Body of pancreas (tissue), 4 donors: ENCODE measurements around the gene GALNT7.

Source experiments
- POLR2A ChIP-seq, 3 donors: fragments of 450-650 bp; IDR thresholded peaks; one replicate each; pipeline ENCODE4 v1.6.1; 2016; ENCODE audit warnings: antibody characterized with exemption in 3 of 3, mild to moderate bottlenecking in 2 of 3
- TF ChIP-seq, protein P1 (sequence below), 7 experiments: fragments of 450-650 bp in 4 of 7; fragments of 200-600 bp in 3 of 7; sonication (generic) in 3 of 7; IDR thresholded peaks; one replicate each; pipeline ENCODE4 v1.5.1; 2016 to 2019; ENCODE audit warnings: antibody characterized with exemption in 7 of 7

DNA sequence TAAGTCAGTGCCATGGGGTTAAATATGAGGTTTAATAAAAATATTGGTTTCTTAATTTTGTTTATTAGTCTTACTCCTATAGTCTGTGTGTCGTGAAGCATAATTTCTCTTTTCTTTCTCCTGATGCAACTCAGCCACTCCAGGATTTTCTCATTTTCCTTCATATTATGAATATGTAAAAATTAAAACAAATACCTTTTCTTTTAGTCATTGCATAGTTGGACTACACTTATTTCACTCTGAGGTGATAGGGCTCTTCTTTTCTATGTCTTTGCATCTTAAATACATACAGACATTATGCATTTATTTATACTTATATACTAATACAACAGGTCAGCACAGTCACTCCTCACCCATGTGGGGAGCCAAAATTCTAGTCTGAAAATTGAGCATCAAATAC is 19.1 kb downstream of the GALNT7 start:
- TF ChIP-seq, protein P1, sequence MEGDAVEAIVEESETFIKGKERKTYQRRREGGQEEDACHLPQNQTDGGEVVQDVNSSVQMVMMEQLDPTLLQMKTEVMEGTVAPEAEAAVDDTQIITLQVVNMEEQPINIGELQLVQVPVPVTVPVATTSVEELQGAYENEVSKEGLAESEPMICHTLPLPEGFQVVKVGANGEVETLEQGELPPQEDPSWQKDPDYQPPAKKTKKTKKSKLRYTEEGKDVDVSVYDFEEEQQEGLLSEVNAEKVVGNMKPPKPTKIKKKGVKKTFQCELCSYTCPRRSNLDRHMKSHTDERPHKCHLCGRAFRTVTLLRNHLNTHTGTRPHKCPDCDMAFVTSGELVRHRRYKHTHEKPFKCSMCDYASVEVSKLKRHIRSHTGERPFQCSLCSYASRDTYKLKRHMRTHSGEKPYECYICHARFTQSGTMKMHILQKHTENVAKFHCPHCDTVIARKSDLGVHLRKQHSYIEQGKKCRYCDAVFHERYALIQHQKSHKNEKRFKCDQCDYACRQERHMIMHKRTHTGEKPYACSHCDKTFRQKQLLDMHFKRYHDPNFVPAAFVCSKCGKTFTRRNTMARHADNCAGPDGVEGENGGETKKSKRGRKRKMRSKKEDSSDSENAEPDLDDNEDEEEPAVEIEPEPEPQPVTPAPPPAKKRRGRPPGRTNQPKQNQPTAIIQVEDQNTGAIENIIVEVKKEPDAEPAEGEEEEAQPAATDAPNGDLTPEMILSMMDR (IDR thresholded peaks at IDR 0.05) = no peak
- no peak for TF ChIP-seq POLR2A (IDR thresholded peaks at IDR 0.05)
